Heart left ventricle (tissue), 13 donors: Measurements from ENCODE around the gene PREP.

Source experiments
- POLR2A ChIP-seq, 2 donors: fragments of 450-650 bp; IDR thresholded peaks; one replicate each; pipeline ENCODE4 v1.6.1; 2017; ENCODE audit warnings: antibody characterized with exemption in 2 of 2, mild to moderate bottlenecking in 2 of 2, moderate library complexity in 2 of 2
- TF ChIP-seq, protein P1 (sequence below), 12 donors: fragments of 200-600 bp; sonication (generic) in 4 of 12; IDR thresholded peaks; one replicate each; pipeline versions ENCODE4 v1.5.0 to v1.8.0; 2018 to 2022; ENCODE audit warnings: antibody characterized with exemption in 12 of 12, mild to moderate bottlenecking in 5 of 12
- donor health status: ischemic (EF 13 %, LVEDD 7.1; RV severe dilation, severe dysfunction).
- donor health status: DM: no; HTN: yes; CAD: no.
- donor health status: DM: no; HTN: no; CAD: no.
- donor health status: ischemic (EF 25% LVEDD 6.9; RV normal size, moderate dysfunction).
- donor health status: ischemic (EF 25% LVEDD 5.7; RV mildly dilated, moderate dysfunction).
- donor health status: ischemic (EF 35%, LVEDD 5.7; RV mildly dilated, moderate dysfunction).
- donor health status: nonischemic (EF 11% LVEDD 7.7; RV severe dilation, severe dysfunction).
- donor health status: DM: yes; HTN: yes; CAD: no.
- donor health status: PGD.
- donor health status: ischemic (EF 29% LVEDD 5.4; RV normal size, mild dysfunction).
- donor health status: nonischemic (EF 23%, LVEDD 6.1; RV moderate dilation, normal function).

DNA sequence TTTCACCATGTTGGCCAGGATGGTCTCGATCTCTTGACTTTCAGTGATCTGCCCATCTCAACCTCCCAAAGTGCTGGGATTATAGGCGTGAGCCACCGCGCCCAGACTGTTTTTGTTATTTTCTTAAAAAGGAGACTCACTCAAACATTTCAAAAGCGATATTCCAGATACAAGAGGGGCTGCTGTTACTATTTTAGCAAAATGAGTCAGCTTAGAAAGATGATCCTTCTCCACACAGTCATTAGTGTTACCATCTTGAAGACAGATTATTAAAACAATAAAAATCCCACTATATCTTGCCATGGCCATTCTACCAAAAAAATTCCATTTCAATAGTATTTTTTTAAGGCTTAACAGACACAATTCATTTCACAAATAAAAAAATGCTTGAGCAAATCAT lies 102.8 kb downstream of the PREP start:
- TF ChIP-seq, protein P1, sequence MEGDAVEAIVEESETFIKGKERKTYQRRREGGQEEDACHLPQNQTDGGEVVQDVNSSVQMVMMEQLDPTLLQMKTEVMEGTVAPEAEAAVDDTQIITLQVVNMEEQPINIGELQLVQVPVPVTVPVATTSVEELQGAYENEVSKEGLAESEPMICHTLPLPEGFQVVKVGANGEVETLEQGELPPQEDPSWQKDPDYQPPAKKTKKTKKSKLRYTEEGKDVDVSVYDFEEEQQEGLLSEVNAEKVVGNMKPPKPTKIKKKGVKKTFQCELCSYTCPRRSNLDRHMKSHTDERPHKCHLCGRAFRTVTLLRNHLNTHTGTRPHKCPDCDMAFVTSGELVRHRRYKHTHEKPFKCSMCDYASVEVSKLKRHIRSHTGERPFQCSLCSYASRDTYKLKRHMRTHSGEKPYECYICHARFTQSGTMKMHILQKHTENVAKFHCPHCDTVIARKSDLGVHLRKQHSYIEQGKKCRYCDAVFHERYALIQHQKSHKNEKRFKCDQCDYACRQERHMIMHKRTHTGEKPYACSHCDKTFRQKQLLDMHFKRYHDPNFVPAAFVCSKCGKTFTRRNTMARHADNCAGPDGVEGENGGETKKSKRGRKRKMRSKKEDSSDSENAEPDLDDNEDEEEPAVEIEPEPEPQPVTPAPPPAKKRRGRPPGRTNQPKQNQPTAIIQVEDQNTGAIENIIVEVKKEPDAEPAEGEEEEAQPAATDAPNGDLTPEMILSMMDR (IDR thresholded peaks at IDR 0.05): no peak
- no peak for TF ChIP-seq POLR2A (IDR thresholded peaks at IDR 0.05)
